Posterior cingulate gyrus (tissue), 11 donors: ENCODE data around the gene FGF14.

ENCODE experiments used
- DNase-seq, 10 donors: peaks; one replicate each; pipeline versions ENCODE4 v3.0.0 to v3.0.0-alpha.2; 2020 to 2021; ENCODE audit warnings: mixed read lengths in 3 of 10
- intact Hi-C: fragments of 100-400 bp; cut with DNase I; formaldehyde crosslinking; loops from one replicate; pipeline ENCODE4 v1.15.1; 2023

Gene FGF14

GRCh38 chr13:101757446-101758039 lies 644.3 kb downstream of the FGF14 start:
- intact Hi-C loops: loop anchor here (1.0 to 10.0 kb wide), 2 partner anchors 243 to 613 kb away; no protein-coding TSS in a partner anchor
- no peak for DNase-seq

- no peak for DNase-seq
- intact Hi-C loops: loop anchor here (10.0 kb wide), 1 partner anchor 611 kb away; no protein-coding TSS in a partner anchor
These were observed 646.5 kb downstream of the FGF14 start for GRCh38 chr13:101755228-101755887.

- intact Hi-C loops: loop anchor here (10.0 kb wide), 1 partner anchor 608 kb away; no protein-coding TSS in a partner anchor
- no peak for DNase-seq
These were observed 649.4 kb downstream of the FGF14 start for GRCh38 chr13:101752432-101752831.

GRCh38 chr13:101751488-101751887 lies 650.4 kb downstream of the FGF14 start:
- no peak for DNase-seq
- intact Hi-C loops: loop anchor here (10.0 kb wide), 1 partner anchor 607 kb away; no protein-coding TSS in a partner anchor

GRCh38 chr13:101749584-101749983 lies 652.3 kb downstream of the FGF14 start:
- DNase-seq: no peak
- intact Hi-C loops: no loop called here

- no peak for DNase-seq
- intact Hi-C loops: no loop called here
These were observed 654.8 kb downstream of the FGF14 start for GRCh38 chr13:101747039-101747438.

GRCh38 chr13:101746513-101746912 lies 655.3 kb downstream of the FGF14 start:
- intact Hi-C loops: no loop called here
- no peak for DNase-seq

GRCh38 chr13:101739382-101740178 lies 662.3 kb downstream of the FGF14 start:
- no peak for DNase-seq
- intact Hi-C loops: no loop called here

GRCh38 chr13:101738336-101738735 lies 663.5 kb downstream of the FGF14 start:
- DNase-seq: no peak
- intact Hi-C loops: no loop called here

GRCh38 chr13:101736566-101736965 lies 665.3 kb downstream of the FGF14 start:
- no peak for DNase-seq
- intact Hi-C loops: no loop called here

GRCh38 chr13:101730420-101731000 lies 671.3 kb downstream of the FGF14 start:
- no peak for DNase-seq
- intact Hi-C loops: no loop called here

- no peak for DNase-seq
- intact Hi-C loops: no loop called here
These were observed 673.2 kb downstream of the FGF14 start for GRCh38 chr13:101728615-101729014.

- intact Hi-C loops: no loop called here
- DNase-seq: no peak
These were observed 673.8 kb downstream of the FGF14 start for GRCh38 chr13:101728021-101728420.

- intact Hi-C loops: no loop called here
- DNase-seq: no peak
These were observed 674.7 kb downstream of the FGF14 start for GRCh38 chr13:101727118-101727517.

GRCh38 chr13:101726681-101727080 lies 675.2 kb downstream of the FGF14 start:
- intact Hi-C loops: no loop called here
- no peak for DNase-seq

GRCh38 chr13:101718496-101718895 lies 683.4 kb downstream of the FGF14 start:
- intact Hi-C loops: no loop called here
- no peak for DNase-seq

GRCh38 chr13:101717353-101717752 lies 684.5 kb downstream of the FGF14 start:
- intact Hi-C loops: no loop called here
- no peak for DNase-seq

GRCh38 chr13:101714195-101714594 lies 687.7 kb downstream of the FGF14 start:
- intact Hi-C loops: no loop called here

GRCh38 chr13:101712026-101712348 lies 689.9 kb downstream of the FGF14 start:
- intact Hi-C loops: no loop called here
- no peak for DNase-seq

More at GRCh38 chr13:101714195-101714594, 687.7 kb downstream of the FGF14 start:
- DNase-seq: no peak

GRCh38 chr13:101711307-101712025 lies 690.4 kb downstream of the FGF14 start:
- no peak for DNase-seq
- intact Hi-C loops: no loop called here
